Measurements from ENCODE around the gene TADA1.

The TADA1 gene

DNA sequence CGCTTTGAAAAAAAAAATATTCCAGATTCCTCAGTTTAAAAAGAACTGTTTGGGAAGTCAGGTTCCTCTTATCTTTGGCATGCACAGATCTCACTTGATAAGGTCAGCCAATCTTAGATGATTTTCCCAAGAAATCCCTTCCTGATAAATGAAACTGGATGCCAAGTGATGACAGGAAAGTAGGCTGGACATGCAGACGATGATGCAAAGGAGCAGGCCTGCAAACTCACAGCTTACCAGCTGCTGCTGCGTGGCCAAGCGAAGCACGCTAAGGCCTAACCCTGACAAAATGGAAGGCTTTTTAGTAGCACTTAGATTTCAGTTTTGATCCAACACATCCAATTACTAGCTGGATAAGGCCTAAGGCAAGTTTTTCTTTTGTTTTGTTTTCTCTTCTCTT lies 10.1 kb downstream of the TADA1 start:
- Histone ChIP-seq H3K27ac (ENCODE audit: low read length) (no peak overlapping the region), H3K4me1 (ENCODE audit: control insufficient read depth in 1 of 2, insufficient read depth in 2 of 2, low read length in 2 of 2) (peaks cover 0 to 5% of the 10 kb centered on the region in 2 donors), H3K27me3 (ENCODE audit: low read depth, low read length) (no peaks in the 10 kb centered on the region), H3K36me3 (ENCODE audit: control insufficient read depth in 1 of 2, insufficient read depth in 2 of 2, low read length in 2 of 2) (peaks cover 36 to 38% of the 10 kb centered on the region in 2 donors), H3K9me3 (ENCODE audit: control insufficient read depth in 1 of 2, low read length in 2 of 2) (no peaks in the 10 kb centered on the region), H3K4me3 (ENCODE audit: low read depth in 1 of 2, low read length in 2 of 2) (no peak overlapping the region)

DNA sequence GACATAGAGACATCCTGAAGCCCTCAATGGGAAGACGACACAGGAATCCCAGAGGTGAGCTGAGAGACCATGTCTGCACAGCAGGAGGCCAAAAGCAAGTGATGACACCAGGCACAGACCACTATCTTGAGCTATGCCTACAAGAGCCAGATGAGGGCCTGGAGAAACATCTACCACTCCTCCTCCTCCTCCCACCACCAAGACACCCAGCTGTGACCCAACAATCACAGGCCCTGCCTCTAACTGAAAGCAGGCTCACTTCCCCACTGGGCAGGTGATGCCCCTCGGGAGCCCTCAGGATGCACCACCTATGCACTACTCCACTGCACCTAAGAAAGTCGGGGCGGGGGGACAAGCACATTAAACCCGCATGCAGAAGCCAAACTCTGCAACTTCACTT lies 16.5 kb downstream of the TADA1 start:
- H3K4me3 ChIP-seq (ENCODE audit: low read depth in 1 of 2, low read length in 2 of 2) = no peak overlapping the region
- H3K27me3 ChIP-seq (ENCODE audit: low read depth, low read length) = no peaks in the 10 kb centered on the region
- no peak overlapping the region for H3K27ac ChIP-seq (ENCODE audit: low read length)
- no peaks in the 10 kb centered on the region for H3K4me1 ChIP-seq (ENCODE audit: control insufficient read depth in 1 of 2, insufficient read depth in 2 of 2, low read length in 2 of 2)
- no peaks in the 10 kb centered on the region for H3K9me3 ChIP-seq (ENCODE audit: control insufficient read depth in 1 of 2, low read length in 2 of 2)
- H3K36me3 ChIP-seq (ENCODE audit: control insufficient read depth in 1 of 2, insufficient read depth in 2 of 2, low read length in 2 of 2) = peaks cover 59 to 78% of the 10 kb centered on the region in 2 donors

DNA sequence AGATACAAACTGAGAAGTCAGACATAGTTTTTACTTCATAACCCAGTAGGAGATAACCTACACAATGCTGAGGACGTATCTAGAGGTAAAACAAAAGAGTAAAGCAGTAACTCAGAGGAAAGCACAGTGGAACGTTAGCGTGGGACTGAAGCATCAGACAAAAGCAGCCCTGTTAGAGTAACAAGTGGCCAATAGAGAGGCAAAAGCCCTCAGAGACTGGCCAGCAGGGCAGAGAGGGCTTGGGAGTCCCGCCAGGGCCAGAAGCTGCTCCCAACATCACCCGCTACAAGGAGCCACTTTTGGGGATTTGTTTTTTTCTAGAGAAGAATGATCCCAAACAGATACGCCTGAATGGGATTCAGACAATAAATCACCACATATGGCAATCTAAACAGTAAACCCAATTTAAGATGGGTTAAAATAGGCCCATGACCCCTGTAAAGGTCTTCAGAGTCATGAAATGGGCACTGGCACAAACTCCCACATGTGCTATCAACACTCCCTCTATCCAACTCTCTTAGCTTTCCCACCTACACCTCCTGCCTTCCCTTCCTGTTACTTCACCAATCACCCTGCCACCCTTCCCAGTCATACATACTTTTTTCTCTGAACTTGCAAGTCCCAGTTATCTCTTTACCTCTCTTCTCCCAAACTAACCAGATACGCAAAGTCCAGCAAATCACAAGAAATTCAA lies 17.2 kb downstream of the TADA1 start:
- no peaks in the 10 kb centered on the region for H3K4me1 ChIP-seq (ENCODE audit: control insufficient read depth in 1 of 2, insufficient read depth in 2 of 2, low read length in 2 of 2)
- no peaks in the 10 kb centered on the region for H3K27me3 ChIP-seq (ENCODE audit: low read depth, low read length)
- H3K4me3 ChIP-seq (ENCODE audit: low read depth in 1 of 2, low read length in 2 of 2) = no peak overlapping the region
- H3K9me3 ChIP-seq (ENCODE audit: control insufficient read depth in 1 of 2, low read length in 2 of 2) = no peaks in the 10 kb centered on the region
- H3K36me3 ChIP-seq (ENCODE audit: control insufficient read depth in 1 of 2, insufficient read depth in 2 of 2, low read length in 2 of 2) = peaks cover 65 to 78% of the 10 kb centered on the region in 2 donors
- H3K27ac ChIP-seq (ENCODE audit: low read length) = no peak overlapping the region

DNA sequence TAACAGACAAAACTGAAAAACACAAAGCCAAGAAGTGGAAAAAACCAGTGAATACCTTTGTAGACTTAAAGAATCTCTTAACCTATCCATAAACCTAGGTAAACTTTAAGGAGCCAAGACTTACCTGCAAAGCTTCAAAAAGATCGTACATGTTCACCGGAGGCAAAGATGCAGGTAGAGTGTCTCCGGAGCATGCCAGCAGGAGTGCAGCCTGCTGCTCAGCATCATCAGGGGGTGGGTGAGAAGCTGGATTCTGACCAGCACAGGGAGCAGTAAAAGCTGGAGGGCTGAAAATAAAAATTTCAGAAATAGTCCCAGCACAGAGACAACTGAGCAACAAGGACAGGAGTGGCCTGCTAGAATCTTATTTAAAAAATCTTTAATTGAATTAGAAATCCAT lies 18.1 kb downstream of the TADA1 start:
- Histone ChIP-seq H3K4me1 (ENCODE audit: control insufficient read depth in 1 of 2, insufficient read depth in 2 of 2, low read length in 2 of 2) (no peaks in the 10 kb centered on the region), H3K27me3 (ENCODE audit: low read depth, low read length) (no peaks in the 10 kb centered on the region), H3K36me3 (ENCODE audit: control insufficient read depth in 1 of 2, insufficient read depth in 2 of 2, low read length in 2 of 2) (peaks cover 67 to 78% of the 10 kb centered on the region in 2 donors), H3K27ac (ENCODE audit: low read length) (no peak overlapping the region), H3K9me3 (ENCODE audit: control insufficient read depth in 1 of 2, low read length in 2 of 2) (no peaks in the 10 kb centered on the region), H3K4me3 (ENCODE audit: low read depth in 1 of 2, low read length in 2 of 2) (no peak overlapping the region)

DNA sequence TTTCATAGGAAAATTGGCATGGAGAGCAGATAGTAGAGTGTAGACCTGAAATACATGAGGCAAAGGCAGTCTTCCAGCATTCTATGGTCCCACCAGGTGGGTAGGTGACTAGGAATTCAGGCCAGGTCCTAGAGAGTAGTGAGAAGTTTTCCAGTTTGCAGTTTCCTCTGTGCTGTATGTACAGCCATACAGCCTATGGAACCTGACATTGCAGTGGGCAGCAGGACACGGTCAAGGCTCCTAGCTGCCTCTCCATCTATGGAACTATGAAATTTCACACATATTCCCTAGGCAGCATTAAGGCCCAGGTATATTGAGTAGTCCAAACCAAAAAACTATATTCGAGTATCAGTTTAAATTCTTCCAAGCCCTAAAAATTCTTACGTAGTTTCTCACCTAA lies 20.5 kb downstream of the TADA1 start:
- no peak overlapping the region for H3K4me3 ChIP-seq (ENCODE audit: low read depth in 1 of 2, low read length in 2 of 2)
- peaks cover 76 to 89% of the 10 kb centered on the region in 2 donors for H3K36me3 ChIP-seq (ENCODE audit: control insufficient read depth in 1 of 2, insufficient read depth in 2 of 2, low read length in 2 of 2)
- no peak overlapping the region for H3K27ac ChIP-seq (ENCODE audit: low read length)
- H3K4me1 ChIP-seq (ENCODE audit: control insufficient read depth in 1 of 2, insufficient read depth in 2 of 2, low read length in 2 of 2) = no peaks in the 10 kb centered on the region
- no peaks in the 10 kb centered on the region for H3K27me3 ChIP-seq (ENCODE audit: low read depth, low read length)
- no peaks in the 10 kb centered on the region for H3K9me3 ChIP-seq (ENCODE audit: control insufficient read depth in 1 of 2, low read length in 2 of 2)

DNA sequence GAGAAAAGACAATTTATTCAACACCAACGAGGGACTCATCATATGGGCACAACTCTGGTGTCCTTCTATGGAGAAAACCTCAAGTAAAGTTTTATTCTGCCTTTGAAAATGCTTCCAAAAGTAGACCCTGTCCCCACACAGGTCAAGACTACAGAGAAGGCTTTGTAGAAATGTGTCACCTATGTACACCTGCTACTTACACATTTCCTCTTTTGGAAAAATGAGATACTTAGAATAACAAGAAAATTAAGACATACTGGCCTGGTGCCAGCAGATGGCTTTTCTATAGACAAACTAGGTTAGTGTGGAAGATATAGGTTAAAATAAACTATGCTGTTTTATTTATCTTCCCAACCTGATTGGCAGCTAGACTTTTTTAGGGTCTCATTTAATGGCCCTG lies 23.1 kb downstream of the TADA1 start:
- Histone ChIP-seq H3K4me1 (ENCODE audit: control insufficient read depth in 1 of 2, insufficient read depth in 2 of 2, low read length in 2 of 2) (no peaks in the 10 kb centered on the region), H3K4me3 (ENCODE audit: low read depth in 1 of 2, low read length in 2 of 2) (no peak overlapping the region), H3K27me3 (ENCODE audit: low read depth, low read length) (no peaks in the 10 kb centered on the region), H3K27ac (ENCODE audit: low read length) (no peak overlapping the region), H3K9me3 (ENCODE audit: control insufficient read depth in 1 of 2, low read length in 2 of 2) (no peaks in the 10 kb centered on the region), H3K36me3 (ENCODE audit: control insufficient read depth in 1 of 2, insufficient read depth in 2 of 2, low read length in 2 of 2) (peaks cover 87 to 90% of the 10 kb centered on the region in 2 donors)

DNA sequence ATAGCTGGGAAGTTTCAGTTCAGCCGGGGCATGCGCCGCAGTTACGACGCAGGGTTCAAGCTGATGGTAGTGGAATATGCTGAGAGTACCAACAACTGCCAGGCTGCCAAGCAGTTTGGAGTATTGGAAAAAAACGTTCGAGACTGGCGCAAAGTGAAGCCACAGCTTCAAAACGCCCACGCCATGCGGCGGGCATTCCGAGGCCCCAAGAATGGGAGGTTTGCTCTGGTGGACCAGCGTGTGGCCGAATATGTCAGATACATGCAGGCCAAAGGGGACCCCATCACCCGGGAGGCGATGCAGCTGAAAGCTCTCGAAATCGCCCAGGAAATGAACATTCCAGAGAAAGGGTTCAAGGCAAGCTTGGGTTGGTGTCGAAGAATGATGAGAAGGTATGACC lies 26.9 kb downstream of the TADA1 start:
- H3K4me1 ChIP-seq (ENCODE audit: control insufficient read depth in 1 of 2, insufficient read depth in 2 of 2, low read length in 2 of 2) = peaks cover 6 to 29% of the 10 kb centered on the region in 2 donors
- H3K27ac ChIP-seq (ENCODE audit: low read length) = no peak overlapping the region
- H3K4me3 ChIP-seq (ENCODE audit: low read depth in 1 of 2, low read length in 2 of 2) = no peak overlapping the region
- no peaks in the 10 kb centered on the region for H3K9me3 ChIP-seq (ENCODE audit: control insufficient read depth in 1 of 2, low read length in 2 of 2)
- H3K27me3 ChIP-seq (ENCODE audit: low read depth, low read length) = no peaks in the 10 kb centered on the region
- peaks cover 79 to 92% of the 10 kb centered on the region in 2 donors for H3K36me3 ChIP-seq (ENCODE audit: control insufficient read depth in 1 of 2, insufficient read depth in 2 of 2, low read length in 2 of 2)

DNA sequence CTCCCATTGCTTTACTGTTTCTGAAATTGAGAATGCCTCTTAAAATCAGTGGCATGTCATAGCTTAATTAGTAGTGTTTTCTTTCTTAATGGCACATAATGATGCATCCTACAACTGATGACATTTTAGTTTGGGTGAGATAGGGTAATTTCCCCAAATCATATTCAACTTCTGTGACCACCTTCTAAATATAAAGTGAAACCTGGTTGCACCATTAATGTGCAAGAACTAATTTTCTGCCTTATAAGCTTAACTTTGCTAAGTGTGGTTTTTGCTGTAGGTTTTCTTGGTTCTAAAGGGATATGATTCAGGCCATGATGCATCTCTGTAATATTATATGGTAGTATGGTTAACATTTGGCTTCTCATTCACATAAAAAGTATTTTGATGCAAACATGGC lies 27.9 kb downstream of the TADA1 start:
- H3K9me3 ChIP-seq (ENCODE audit: control insufficient read depth in 1 of 2, low read length in 2 of 2) = no peaks in the 10 kb centered on the region
- no peak overlapping the region for H3K4me3 ChIP-seq (ENCODE audit: low read depth in 1 of 2, low read length in 2 of 2)
- H3K4me1 ChIP-seq (ENCODE audit: control insufficient read depth in 1 of 2, insufficient read depth in 2 of 2, low read length in 2 of 2) = peaks cover 11 to 38% of the 10 kb centered on the region in 2 donors
- no peaks in the 10 kb centered on the region for H3K27me3 ChIP-seq (ENCODE audit: low read depth, low read length)
- peaks cover 78 to 92% of the 10 kb centered on the region in 2 donors for H3K36me3 ChIP-seq (ENCODE audit: control insufficient read depth in 1 of 2, insufficient read depth in 2 of 2, low read length in 2 of 2)
- H3K27ac ChIP-seq (ENCODE audit: low read length) = no peak overlapping the region

DNA sequence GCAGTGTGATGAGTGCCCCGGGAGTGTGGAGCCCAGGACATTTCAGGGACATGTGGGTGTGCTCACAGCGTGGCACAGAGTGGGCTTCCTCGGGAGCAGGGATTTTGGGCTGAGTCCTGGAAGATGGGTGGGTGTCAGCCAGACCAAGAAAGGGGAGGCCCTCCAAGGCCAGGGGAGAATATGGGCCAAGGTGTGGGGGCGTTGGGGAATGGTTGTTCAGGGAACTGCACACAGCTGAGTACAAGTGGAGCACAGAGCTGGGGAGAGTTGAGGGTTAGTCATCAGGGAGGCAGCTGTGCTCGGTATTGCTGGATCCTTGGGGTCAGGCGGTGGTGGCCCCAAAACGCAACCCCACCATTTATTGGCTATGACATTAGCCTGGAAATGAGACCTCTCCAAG lies 31.3 kb downstream of the TADA1 start:
- H3K36me3 ChIP-seq (ENCODE audit: control insufficient read depth in 1 of 2, insufficient read depth in 2 of 2, low read length in 2 of 2) = peaks cover 63 to 80% of the 10 kb centered on the region in 2 donors
- no peak overlapping the region for H3K4me3 ChIP-seq (ENCODE audit: low read depth in 1 of 2, low read length in 2 of 2)
- no peaks in the 10 kb centered on the region for H3K27me3 ChIP-seq (ENCODE audit: low read depth, low read length)
- H3K27ac ChIP-seq (ENCODE audit: low read length) = peak overlapping the region; percentile 41
- H3K4me1 ChIP-seq (ENCODE audit: control insufficient read depth in 1 of 2, insufficient read depth in 2 of 2, low read length in 2 of 2) = peaks cover 26 to 70% of the 10 kb centered on the region in 2 donors
- no peaks in the 10 kb centered on the region for H3K9me3 ChIP-seq (ENCODE audit: control insufficient read depth in 1 of 2, low read length in 2 of 2)

DNA sequence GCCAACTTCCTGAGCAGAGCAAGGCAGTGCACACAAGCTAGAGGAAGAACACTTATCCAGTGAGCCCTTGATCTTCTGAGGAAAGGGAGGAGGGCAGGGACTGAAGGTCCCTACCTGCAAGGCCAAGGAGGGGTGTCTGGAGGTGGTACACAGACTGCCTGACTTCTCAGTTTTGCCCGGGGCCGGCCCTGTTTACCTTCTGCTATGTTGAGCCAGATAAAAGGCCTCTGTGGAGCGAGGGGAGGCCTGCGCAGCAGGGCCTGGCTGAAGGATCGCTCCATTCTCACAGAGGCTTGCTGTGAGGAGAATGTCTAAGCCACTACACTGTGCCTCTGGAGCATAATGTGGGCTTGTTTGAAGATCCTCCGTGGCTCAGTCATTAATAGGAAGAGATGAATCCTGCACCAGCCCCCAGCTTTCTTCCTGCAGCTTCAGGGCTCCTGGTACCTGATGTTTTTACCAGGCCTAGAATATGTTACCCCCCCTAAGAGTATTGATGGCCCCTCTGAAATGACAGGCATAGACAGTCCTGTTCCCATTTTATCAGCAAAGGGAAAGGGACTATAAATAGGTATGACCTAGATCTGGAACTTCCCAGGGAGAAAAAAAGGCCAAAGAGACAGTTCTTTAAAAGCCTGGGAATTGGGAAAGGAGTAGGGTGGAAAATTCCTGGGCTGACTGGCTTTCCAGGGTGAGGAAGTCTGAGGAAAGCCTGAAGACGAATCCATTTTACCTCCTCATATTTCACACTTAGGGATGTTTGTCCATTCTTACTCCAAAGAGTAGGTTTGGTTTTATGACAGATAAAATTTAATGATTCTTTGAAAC lies 32.1 kb downstream of the TADA1 start:
- Histone ChIP-seq H3K4me3 (ENCODE audit: low read depth in 1 of 2, low read length in 2 of 2) (no peak overlapping the region), H3K27me3 (ENCODE audit: low read depth, low read length) (no peaks in the 10 kb centered on the region), H3K27ac (ENCODE audit: low read length) (peak overlapping the region; percentile 41), H3K4me1 (ENCODE audit: control insufficient read depth in 1 of 2, insufficient read depth in 2 of 2, low read length in 2 of 2) (peaks cover 26 to 70% of the 10 kb centered on the region in 2 donors), H3K36me3 (ENCODE audit: control insufficient read depth in 1 of 2, insufficient read depth in 2 of 2, low read length in 2 of 2) (peaks cover 55 to 72% of the 10 kb centered on the region in 2 donors), H3K9me3 (ENCODE audit: control insufficient read depth in 1 of 2, low read length in 2 of 2) (no peaks in the 10 kb centered on the region)

DNA sequence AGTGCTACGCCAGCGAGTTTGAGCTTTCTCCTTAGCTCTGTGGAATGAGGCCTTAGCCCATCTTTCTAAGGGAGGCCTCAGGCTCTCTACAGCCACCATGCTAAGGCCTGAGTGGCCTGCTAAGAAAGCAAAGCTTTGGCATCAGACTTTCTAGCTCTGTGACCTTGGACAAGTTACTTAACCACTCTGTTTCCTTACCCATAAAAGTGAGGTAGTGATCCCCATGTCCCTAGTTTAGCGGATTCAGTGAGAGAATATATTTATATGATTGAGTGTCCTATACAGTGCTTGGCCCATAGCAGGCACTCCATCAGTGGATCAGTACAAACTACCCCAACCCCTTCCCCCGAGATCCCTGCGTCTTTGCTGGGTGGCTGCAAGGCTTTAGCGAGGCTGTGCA lies 32.7 kb downstream of the TADA1 start:
- peak overlapping the region; percentile 8 for H3K27ac ChIP-seq (ENCODE audit: low read length)
- H3K27me3 ChIP-seq (ENCODE audit: low read depth, low read length) = no peaks in the 10 kb centered on the region
- H3K4me3 ChIP-seq (ENCODE audit: low read depth in 1 of 2, low read length in 2 of 2) = no peak overlapping the region
- H3K9me3 ChIP-seq (ENCODE audit: control insufficient read depth in 1 of 2, low read length in 2 of 2) = no peaks in the 10 kb centered on the region
- H3K4me1 ChIP-seq (ENCODE audit: control insufficient read depth in 1 of 2, insufficient read depth in 2 of 2, low read length in 2 of 2) = peaks cover 29 to 74% of the 10 kb centered on the region in 2 donors
- peaks cover 48 to 65% of the 10 kb centered on the region in 2 donors for H3K36me3 ChIP-seq (ENCODE audit: control insufficient read depth in 1 of 2, insufficient read depth in 2 of 2, low read length in 2 of 2)

All from muscle layer of duodenum (tissue), 2 donors.